Left cardiac atrium (tissue), 4 donors: ENCODE results near the gene IQGAP2. TPM values are rescaled to one million over a fixed set of nuclear protein-coding genes. Genes with fewer than 3 reads are reported as not detected.

Experiments
- ATAC-seq, 2 donors: fragments of 200-7000 bp; cut with Tn5 transposase; one replicate each; pipeline ENCODE4 v1.9.1; 2020; ENCODE audit warnings: mild to moderate bottlenecking in 2 of 2, moderate library complexity in 2 of 2
- DNase-seq: peaks from one replicate; pipeline ENCODE4 v3.0.0-alpha.2; 2020
- intact Hi-C, 2 donors: fragments of 100-400 bp; cut with DNase I; formaldehyde crosslinking; loops; one replicate each; pipeline versions ENCODE4 v1.14.1 to v1.15.1; 2022 to 2023
- total RNA-seq, 2 donors: library from RNA; stranded (reverse); fragmentation: NEBNext Ultra II Directional; extraction: Animal tissue kit (Norgen Biotek cat#: 25700); gene quantifications; one replicate each; pipeline ENCODE4 v1.2.1, GENCODE V29; 2021
- donor health status: DM: no; HTN: yes; CAD: no.
- donor health status: DM: no; HTN: yes; CAD: no; lungs with severe emphysema.
- donor health status: DM: yes; HTN: yes; CAD: no.
- donor health status: Dilated cardiomyopathy.

IQGAP2 gene
- total RNA-seq, 2 donors from 2014 or later, result 6.9 to 11.6 TPM

DNA sequence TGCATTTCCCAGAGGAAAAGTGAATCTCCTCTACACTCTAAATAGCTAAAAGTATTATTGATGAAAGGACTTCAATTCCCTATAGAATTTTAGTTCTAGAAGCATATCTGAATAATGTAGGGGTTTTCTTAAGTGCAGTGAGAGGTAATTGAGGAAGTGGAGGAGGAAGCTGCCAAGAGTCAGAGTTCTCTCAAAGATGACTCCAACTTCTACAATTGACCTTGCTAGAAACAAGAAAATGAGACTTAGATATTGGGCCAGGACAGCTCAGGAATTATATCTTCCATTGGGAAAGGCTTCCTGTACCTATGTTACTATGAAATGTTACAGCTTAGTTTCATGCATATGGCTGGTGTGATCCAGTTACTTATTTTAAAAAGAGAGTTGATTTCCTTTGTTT, 302.5 kb downstream of the IQGAP2 start:
- intact Hi-C loops, result no loop called here
- DNase-seq, result no peak
- no peak for ATAC-seq

DNA sequence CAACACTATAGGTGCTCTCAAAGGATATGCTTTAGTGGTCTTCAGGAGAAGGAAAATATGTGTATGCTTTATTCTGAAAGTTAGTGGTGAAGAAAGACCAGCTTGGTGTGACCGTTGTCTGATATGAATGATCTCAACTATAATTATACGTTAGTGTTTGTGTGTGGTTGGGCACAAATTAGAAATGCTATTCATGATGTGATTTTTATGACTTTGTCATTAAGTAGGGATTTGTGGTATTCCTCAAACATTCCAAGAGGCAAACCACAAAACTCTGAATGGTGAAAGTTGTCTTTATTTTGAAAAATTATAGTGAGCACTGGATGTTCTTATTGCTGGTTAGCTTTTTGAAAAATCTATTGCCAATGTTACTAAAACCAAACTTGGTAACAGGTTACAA, 306.7 kb downstream of the IQGAP2 start:
- intact Hi-C loops, result no loop called here
- DNase-seq (no peak), ATAC-seq (no peak)

DNA sequence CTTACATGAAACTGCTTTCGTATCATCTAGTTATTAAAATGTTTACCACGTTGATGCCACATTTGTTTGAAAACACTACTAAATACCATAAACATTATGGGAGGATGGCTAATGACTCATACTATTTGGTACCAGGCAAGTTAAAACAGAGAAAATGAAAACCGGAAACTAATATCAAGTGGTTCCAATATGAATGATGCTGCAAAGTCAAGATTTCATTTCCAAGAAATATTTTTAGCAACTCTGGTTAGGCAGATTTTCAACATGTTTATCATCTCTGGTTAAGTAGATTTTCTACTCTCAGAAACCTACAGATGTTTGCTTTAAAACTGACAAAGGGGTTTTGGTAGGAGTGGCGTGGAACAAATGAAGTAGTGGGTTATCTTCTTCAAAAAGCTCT, 307.9 kb downstream of the IQGAP2 start:
- DNase-seq (no peak), ATAC-seq (no peak)
- intact Hi-C loops, result no loop called here

DNA sequence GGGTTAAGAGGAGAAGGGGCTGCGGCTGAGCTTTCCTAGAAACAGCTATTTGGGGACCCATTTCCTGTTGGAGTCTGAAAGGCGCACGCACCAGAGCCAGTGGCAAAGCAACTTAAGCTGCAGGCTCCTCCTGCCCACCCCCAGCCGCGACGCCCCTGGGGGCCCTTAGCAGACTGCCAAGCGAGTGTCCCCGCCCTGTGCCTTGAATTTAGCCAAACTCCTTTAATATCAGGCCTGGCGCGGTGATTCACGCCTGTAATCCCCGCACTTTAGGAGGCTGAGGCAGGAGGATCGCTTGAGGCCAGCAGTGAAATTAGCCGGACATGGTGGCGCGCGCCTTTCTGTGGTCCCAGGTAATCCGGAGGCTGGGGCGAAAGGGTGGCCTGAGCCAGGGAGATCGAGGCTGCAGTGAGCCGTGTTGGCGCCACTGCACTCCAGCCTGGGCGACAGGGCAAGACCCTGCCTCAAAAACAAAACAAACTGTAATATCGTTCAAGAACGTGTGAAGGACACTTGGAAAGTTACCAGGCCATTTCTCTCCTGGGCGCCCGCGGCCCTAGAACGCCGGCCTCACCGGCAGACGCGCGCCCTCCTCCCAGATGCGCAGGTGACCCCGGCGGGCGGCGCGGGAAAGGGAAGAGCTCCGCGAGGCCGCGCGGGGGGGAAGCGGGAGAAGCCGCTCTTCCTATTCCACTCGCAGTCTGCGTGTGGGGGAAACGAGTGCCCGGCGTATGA, 311.8 kb downstream of the IQGAP2 start:
- ATAC-seq (peak; percentile 31 to 55), DNase-seq (peak; percentile 33)
- intact Hi-C loops, result no loop called here

DNA sequence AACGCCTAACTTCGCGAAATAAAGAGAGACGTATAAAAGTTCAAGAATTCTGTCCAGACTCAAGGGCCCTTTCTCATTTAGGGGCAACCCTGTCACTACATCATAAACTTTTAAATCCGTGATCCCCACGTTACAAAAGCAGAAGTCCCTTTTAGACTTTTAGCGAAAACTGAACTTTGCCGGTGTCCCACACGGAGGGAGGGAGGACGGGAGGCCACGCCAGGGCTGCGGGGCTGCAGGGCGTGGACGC, 312.3 kb downstream of the IQGAP2 start:
- intact Hi-C loops, result no loop called here
- no peak for DNase-seq
- no peak for ATAC-seq

DNA sequence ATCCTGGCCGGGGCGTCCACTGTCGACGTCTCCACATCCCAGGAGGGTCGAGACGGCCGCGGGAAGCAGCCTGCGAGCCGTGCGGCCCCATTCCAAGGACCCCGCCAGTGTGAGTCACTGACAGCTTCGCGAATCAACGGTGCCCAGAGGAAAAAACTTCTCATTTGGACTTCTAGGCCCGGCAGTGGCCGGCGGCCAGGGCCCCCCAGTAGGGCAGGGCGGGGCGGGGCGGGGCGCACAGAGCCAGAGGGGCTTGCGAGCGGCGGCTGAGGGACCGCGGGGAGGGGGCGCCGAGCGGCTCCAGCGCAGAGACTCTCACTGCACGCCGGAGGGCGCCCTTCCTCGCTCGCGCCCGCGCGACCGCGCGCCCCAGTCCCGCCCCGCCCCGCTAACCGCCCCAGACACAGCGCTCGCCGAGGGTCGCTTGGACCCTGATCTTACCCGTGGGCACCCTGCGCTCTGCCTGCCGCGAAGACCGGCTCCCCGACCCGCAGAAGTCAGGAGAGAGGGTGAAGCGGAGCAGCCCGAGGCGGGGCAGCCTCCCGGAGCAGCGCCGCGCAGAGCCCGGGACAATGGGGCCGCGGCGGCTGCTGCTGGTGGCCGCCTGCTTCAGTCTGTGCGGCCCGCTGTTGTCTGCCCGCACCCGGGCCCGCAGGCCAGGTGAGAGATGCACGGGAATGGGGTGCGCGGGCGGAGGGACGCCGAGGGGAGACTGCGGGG, 312.8 kb downstream of the IQGAP2 start, which contains the start of gene F2R:
TSS of gene F2R (plus strand) at position 391 of the 720 bp plus-strand sequence. CDS start at position 573, 182 bp downstream.
- DNase-seq (peak; percentile 79), ATAC-seq (peak; percentile 88)
- intact Hi-C loops, result no loop called here

DNA sequence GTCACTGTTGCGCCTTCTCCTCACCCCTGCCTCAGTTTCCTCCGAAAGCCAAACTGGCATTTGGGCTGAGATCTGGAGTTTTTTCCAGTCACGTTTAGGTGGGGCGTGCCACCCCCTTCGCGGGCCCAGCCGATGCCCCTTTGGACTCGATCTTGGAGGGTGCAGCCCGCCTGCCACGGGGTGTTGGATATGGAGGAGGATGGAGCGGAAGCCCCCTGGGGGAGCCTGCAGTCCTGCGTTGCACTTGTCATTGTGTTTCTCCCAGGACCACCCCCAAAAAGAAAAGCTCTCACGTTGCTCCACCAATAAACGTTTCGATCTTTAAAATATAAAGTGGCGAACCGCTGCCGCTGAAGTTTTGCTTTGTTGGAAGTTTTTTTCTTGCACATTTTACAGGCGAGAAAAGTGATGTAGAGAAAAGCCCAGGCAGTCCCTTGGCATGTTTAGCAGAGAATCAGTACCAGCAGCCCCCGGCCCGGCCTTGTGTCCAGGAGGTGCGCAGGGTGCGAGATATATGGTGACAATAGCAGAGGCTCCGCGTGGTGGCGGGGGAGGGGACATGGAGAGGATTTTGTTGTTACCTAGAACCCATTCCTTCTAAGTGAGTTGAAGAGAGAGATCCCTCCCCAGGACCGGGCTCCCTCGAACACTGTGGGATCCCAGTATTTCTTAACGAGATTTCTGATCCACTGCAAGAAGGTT, 313.5 kb downstream of the IQGAP2 start:
- intact Hi-C loops, result no loop called here
- ATAC-seq (peak in 1 of 2 donors; percentile 14), DNase-seq (peak; percentile 32)

DNA sequence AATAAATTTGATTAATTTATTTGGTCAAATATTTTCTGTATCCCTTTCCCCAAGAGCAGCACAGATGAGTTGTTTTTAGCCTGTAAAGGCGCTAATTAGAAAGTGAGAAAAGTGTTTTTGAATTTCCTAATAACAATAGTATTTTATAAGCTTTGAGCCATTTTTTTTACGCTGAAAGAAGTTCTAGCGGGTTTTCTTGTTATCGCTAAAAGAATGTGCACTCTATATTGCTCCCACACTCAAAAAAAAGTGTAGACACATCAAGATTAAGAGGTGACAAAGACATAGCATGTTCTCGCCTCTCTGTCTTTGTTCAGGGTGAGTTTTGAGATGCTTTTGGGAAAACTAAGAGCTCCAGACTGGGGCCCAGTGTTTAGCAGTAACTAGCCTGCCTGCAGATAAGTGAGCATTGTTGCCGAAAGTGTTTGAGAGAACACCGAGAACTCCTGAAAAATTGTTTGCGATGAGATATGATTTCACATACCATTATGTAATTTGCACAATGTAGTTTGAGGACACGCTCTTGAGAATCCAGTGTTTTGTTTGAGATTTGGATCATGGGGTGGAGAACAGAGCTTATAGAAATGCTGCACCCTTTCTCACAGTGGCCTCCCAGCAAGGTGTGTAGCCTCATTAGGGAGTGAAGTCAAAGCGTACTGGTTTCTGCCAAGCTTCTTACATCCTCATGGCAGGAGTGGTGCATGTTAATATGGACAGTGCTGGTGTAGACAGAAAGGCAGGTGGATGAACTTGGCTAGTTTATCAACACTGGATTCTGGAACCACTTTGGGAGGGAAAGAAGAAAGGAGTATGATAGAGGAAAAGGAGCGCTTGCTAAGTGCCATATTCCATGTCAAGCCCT, 314.4 kb downstream of the IQGAP2 start:
- ATAC-seq (no peak), DNase-seq (no peak)
- intact Hi-C loops, result no loop called here

DNA sequence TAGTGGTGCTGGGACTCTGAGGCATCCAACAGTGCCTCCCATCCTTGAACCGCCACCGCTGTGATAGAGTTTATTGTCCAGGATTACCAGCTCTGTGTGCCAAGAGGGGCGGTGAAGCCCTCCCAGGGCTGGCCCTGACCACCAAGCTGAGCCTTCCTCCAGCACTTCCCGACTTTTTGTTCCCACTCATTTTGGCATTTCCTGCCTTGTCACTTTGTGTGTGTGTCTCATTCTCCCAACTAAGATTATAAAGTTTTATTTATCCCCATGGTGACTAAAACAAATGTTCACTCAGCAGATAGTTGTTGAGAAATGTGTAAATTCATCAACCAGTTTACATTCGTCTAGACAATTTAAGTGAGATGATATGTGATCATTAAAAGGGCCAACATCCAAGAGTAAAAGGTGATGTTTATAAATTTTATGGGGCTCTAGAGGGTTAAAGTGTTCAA, 315.3 kb downstream of the IQGAP2 start:
- intact Hi-C loops, result no loop called here
- DNase-seq (peak; percentile 40), ATAC-seq (no peak)

DNA sequence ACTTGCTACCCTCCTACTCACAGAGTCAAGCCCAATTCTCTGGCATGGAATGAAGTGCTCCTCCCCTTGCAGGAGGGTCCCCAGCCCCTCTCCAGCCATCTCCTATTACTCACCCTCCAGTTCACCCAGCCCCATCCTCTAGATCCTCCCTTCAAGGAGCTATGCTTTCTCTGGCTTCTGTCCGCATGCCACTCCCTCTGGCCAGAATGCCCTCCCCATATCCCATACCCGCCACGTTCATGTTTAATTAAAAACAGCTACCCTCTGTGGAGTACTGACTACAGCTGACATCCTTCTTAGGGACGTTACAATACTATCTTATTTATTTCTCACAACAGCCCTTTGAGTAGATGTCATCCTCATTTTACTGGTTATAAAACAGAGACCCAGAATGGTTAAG, 315.8 kb downstream of the IQGAP2 start:
- DNase-seq (no peak), ATAC-seq (no peak)
- intact Hi-C loops, result no loop called here

DNA sequence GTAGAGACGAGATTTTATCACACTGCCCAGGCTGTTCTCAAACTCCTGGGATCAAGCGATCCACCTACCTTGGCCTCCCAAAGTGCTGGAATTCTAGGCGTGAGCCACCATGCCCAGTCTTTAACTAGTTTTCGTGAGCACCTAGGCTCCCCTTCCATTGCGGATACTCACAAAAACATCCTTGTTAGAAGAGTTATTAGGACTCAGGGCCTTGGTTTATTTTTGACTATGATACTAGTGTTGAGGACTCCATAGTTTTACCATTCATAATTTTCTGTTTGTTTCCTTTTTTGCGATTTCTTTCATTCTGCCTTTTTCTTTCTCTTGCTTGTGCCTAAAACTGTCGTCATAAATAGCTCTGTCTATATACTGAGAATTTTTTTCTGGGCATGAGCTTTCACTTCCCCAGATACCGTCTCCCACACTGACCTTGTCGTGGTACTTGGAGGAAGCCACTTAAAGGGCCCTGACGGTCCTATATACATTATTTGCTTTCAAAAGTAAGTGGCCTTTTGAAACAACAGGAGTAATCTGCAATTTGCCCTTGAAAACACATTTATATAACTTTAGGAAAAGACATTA, 318.0 kb downstream of the IQGAP2 start:
- no peak for DNase-seq
- intact Hi-C loops, result no loop called here
- ATAC-seq, result no peak

DNA sequence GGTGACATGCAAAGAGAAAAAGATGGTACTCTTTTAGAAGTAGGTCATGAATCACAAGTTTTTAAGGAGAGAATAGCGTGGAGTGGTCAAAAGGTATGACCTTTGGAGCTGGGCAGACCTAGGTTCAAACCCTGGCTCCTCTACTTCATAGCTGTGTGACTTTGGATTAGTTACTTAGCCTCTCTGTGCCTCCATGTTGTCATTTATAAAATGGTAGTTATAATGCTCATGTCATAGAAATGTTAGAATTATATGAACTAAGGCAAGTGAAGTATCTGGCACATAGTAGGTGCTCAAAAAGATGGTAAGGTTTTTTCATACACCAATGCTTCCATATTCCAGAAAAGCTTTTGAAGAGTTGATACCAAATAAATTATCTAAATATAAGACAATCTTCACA, 320.2 kb downstream of the IQGAP2 start:
- no peak for ATAC-seq
- DNase-seq, result no peak
- intact Hi-C loops, result no loop called here

DNA sequence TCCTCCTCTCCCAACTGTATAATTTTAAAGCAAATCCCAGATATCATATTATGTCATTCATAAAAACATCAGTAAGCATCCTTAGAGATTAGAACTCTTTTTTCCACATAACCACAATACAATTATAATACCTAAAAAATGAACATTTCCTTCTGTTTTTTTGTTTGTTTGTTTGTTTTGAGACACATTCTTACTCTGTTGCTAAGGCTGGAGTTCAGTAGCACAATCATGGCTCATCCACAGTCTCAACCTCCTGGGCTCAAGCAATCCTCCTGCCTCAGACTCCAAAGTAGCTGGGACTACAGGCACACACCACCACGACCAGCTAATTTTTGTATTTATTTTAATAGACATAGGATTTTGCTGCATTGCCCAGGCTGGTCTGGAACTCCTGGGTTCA, 320.8 kb downstream of the IQGAP2 start:
- no peak for ATAC-seq
- DNase-seq, result no peak
- intact Hi-C loops, result no loop called here

DNA sequence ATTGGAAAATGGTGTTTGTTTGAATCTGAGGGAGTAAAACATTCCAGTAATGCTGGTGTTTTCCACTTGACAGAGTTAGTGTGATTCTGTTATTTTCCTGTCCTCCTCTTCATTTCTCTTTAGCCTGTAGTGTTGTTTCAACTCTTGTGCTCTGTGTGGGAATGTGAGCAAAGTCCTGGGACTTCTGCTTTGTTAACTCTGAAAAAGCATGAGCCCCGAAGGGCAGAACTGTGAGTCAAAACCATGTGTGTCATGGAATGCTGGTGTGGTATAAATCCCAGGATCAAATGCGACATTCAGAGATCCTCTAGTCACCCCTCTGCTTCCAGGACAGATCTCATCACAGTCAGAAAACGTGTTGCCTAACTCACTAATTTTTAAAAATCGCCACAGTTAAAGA, 321.8 kb downstream of the IQGAP2 start:
- intact Hi-C loops, result no loop called here
- ATAC-seq (no peak), DNase-seq (no peak)

DNA sequence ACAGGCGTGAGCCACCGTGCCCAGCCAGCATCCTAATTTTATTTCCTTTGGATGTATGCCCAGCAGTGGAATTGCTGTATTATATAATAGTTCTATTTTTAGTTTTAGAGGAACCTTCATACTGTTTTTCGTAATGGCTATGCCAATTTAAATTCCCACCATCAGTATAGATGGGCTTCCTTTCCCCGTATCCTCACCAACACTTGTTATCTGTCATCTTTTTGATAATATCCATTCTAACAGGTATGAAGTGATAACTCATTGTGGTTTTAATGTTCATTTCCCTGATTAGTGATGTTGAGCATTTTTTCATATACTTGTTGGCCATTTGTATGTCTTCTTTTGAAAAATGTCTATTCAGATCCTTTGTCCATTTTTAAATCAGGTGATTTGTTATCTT, 325.9 kb downstream of the IQGAP2 start:
- intact Hi-C loops, result no loop called here
- no peak for ATAC-seq
- DNase-seq, result no peak

DNA sequence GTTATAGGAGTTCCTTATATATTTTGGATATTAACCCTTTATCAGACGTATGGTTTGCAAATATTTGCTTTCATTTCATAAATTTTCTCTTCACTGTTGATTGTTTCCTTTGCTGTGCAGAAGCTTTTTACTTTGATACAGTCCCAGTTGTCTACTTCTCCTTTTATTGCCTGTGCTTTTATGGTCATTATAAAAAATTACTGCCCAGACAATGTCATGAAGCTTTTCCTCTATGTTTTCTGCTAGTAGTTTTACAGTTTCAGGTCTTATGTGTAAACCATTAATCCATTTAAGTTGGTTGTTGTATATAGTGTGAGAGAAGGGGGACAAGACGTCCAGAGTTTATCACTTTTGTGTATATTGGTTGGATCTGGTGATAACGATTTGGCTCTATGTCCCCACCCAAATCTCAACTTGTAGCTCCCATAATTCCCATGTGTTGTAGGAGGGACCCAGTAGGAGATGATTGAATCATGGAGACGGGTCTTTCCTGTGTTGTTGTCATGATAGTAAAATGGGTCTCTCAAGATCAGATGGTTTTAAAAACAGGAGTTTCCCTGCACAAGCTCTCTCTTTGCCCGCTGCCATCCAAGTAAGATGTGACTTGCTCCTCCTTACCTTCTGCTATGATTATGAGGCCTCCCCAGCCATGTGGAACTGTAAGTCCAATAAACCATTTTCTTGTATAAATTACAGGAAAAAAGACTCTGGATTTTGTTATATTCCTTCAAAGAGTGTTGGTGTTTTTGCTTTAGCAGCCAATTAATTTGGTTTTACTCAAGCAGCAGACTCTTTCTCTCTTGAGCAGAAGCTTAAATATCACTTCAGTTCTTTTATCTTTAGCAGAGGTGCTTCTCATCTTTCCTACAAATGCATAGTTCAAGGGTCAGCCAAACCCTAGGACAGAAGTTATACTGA, 326.5 kb downstream of the IQGAP2 start:
- intact Hi-C loops, result no loop called here
- DNase-seq (no peak), ATAC-seq (no peak)

DNA sequence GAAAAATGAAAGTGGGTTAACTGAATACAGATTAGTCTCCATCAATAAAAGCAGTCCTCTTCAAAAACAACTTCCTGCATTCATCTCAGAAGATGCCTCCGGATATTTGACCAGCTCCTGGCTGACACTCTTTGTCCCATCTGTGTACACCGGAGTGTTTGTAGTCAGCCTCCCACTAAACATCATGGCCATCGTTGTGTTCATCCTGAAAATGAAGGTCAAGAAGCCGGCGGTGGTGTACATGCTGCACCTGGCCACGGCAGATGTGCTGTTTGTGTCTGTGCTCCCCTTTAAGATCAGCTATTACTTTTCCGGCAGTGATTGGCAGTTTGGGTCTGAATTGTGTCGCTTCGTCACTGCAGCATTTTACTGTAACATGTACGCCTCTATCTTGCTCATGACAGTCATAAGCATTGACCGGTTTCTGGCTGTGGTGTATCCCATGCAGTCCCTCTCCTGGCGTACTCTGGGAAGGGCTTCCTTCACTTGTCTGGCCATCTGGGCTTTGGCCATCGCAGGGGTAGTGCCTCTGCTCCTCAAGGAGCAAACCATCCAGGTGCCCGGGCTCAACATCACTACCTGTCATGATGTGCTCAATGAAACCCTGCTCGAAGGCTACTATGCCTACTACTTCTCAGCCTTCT, 329.4 kb downstream of the IQGAP2 start:
- intact Hi-C loops, result no loop called here
- DNase-seq (no peak), ATAC-seq (no peak)

DNA sequence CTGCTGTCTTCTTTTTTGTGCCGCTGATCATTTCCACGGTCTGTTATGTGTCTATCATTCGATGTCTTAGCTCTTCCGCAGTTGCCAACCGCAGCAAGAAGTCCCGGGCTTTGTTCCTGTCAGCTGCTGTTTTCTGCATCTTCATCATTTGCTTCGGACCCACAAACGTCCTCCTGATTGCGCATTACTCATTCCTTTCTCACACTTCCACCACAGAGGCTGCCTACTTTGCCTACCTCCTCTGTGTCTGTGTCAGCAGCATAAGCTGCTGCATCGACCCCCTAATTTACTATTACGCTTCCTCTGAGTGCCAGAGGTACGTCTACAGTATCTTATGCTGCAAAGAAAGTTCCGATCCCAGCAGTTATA, 329.9 kb downstream of the IQGAP2 start:
- DNase-seq (no peak), ATAC-seq (peak; percentile 23 to 59)
- intact Hi-C loops, result no loop called here
